ENCODE measurements around the gene PUS1. TPM values are rescaled to one million over a fixed set of nuclear protein-coding genes. Genes with fewer than 3 reads are reported as not detected.

Gene PUS1
- total RNA-seq: 7.6 and 22.5 TPM in 2 replicates

GRCh38 chr12:131928711-131929580 lies at the start of gene PUS1:
PUS1 (plus strand) TSS chr12:131929276; CDS start chr12:131929723, 447 bp downstream.

DNA sequence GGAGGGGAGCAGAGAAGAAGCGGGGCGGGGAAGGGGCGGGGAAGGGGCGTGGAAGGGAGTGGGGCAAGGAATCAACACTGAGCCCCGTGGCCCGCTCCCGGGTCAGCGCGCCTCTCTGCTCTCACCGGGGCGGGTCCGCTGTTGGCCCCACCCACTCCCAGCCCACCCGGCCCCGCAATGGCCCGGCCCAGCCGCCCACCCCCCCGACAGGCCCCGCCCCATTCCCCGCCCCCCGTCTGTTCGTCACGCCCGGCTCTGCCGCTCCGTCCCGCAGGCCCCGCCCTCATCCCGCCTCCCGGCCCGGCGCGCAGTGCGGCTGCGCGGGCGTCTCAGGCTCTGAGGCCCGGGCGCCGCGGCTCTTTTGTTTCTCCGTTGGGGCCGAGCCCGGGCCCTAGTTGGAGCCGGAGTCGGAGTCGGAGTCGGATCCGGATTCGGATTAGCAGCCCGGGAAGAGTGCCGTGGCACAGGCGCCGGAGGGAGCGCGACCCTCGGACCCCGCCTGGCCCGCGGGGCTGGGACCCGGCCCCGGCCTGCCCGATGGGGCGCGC lies 34.7 kb upstream of the PUS1 start, which contains the start of gene ULK1:
Gene ULK1 (plus strand): TSS at position 310 of the 548 bp plus-strand sequence. CDS start 380 bp downstream, outside the sequence.

GRCh38 chr12:131949431-131950181 lies 20.5 kb downstream of the PUS1 start, which contains the start of gene EP400:
EP400 (plus strand) TSS chr12:131949942; CDS start chr12:131960620, 10,678 bp downstream.

Other genes with a start within 250 kb of the PUS1 start
- 13.4 and 24.5 TPM in 2 replicates for gene SFSWAP, start 218.2 kb upstream of the PUS1 start, total RNA-seq
- gene MMP17, start 100.9 kb upstream of the PUS1 start, total RNA-seq: 3.4 and 5.1 TPM in 2 replicates
- 5.3 and 16.7 TPM in 2 replicates for gene ULK1, start 34.7 kb upstream of the PUS1 start, total RNA-seq
- gene EP400, start 20.7 kb downstream of the PUS1 start, total RNA-seq: 6.2 and 24.0 TPM in 2 replicates
- 7.9 and 9.8 TPM in 2 replicates for gene DDX51, start 215.0 kb downstream of the PUS1 start, total RNA-seq
- 8.4 and 14.7 TPM in 2 replicates for gene NOC4L, start 215.2 kb downstream of the PUS1 start, total RNA-seq

Data from bladder microvascular endothelial cell (primary cell).